Cardiac atrium fibroblast (primary cell): ENCODE data around the gene FAM187B. TPM values are rescaled to one million over a fixed set of nuclear protein-coding genes. Genes with fewer than 3 reads are reported as not detected.

Experiments used
- total RNA-seq: library from RNA; depleted of rRNA; stranded (reverse); fragments of >200 nt; gene quantifications from 2 replicates; pipeline ENCODE4 v1.2.3, GENCODE V29; 2015

Gene FAM187B
- not detected in 2 replicates for total RNA-seq

DNA sequence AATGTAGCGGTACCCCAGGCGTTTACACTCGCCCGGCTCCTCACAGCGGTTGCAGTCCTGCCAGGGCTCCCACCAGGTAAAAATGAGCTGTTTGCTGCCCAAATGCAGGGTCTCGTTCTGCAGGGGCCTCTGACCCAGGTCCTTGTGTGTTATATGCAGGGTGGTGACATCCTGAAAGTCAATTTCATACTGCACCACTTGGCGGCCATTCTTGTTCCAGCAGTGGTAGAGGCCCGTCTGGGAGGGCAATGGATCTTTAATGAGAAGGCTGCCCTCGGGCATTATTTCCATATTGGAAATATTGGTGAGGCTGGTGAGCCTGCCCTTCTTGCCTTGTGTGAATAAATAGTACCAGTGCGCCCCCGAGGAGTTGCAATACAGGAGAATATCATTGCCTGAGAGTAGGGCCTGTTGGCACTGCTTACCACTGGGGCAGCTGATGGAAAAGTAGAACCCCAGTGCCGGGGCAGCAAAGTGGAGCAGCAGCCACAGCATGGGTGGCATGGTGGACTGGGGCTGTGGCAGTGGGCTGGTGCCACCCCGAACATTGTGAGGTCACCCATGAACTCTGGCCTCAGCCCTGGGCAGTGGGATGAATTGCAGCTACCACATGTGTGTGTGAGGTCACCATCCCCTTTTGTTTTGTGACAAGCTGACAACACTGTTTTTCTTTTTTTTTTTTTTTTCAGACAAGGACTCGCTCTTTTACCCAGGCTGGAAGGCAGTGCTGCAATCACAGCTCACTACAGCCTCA is at the start of gene FAM187B:
FAM187B (minus strand) TSS at position 563 of the 754 bp plus-strand sequence; CDS start at position 504, 59 bp downstream.

GRCh38 chr19:35268536-35269437 is 40.2 kb upstream of the FAM187B start, which contains the start of gene USF2:
TSS of gene USF2 (plus strand) at chr19:35268962. CDS start at chr19:35269102, 140 bp downstream.

GRCh38 chr19:35248310-35249145 is 20.0 kb upstream of the FAM187B start, which contains the start of gene LSR:
TSS of gene LSR (plus strand) at chr19:35249002. CDS start at chr19:35249023, 21 bp downstream.

Other genes with a start within 250 kb of the FAM187B start
- gene GRAMD1A, start 228.4 kb downstream of the FAM187B start, total RNA-seq = 51.4 and 69.8 TPM in 2 replicates
- gene SCN1B, start 198.3 kb downstream of the FAM187B start, total RNA-seq = 16.2 and 31.6 TPM in 2 replicates
- 0.49 TPM in 1 of 2 replicates, not detected in the other for gene HPN, start 187.0 kb downstream of the FAM187B start, total RNA-seq
- not detected in 2 replicates for gene FXYD3, start 112.9 kb downstream of the FAM187B start, total RNA-seq
- gene LGI4, start 93.7 kb downstream of the FAM187B start, total RNA-seq = 0.16 TPM in 1 of 2 replicates, not detected in the other
- gene FXYD1, start 89.9 kb downstream of the FAM187B start, total RNA-seq = 0.49 and 2.0 TPM in 2 replicates
- gene FXYD7, start 85.5 kb downstream of the FAM187B start, total RNA-seq = not detected in 2 replicates
- 101 and 147 TPM in 2 replicates for gene FXYD5, start 74.0 kb downstream of the FAM187B start, total RNA-seq
- 1.6 and 2.2 TPM in 2 replicates for gene LSR, start 20.3 kb upstream of the FAM187B start, total RNA-seq
- 50.9 and 53.4 TPM in 2 replicates for gene USF2, start 40.2 kb upstream of the FAM187B start, total RNA-seq
- gene HAMP, start 53.8 kb upstream of the FAM187B start, total RNA-seq = not detected in 2 replicates
- gene MAG, start 63.4 kb upstream of the FAM187B start, total RNA-seq = not detected in 2 replicates
- not detected in 2 replicates for gene CD22, start 100.4 kb upstream of the FAM187B start, total RNA-seq
- not detected in 2 replicates for gene FFAR1, start 119.2 kb upstream of the FAM187B start, total RNA-seq
- gene FFAR3, start 129.7 kb upstream of the FAM187B start, total RNA-seq = not detected in 2 replicates
- gene GPR42, start 142.3 kb upstream of the FAM187B start, total RNA-seq = not detected in 2 replicates
- gene FFAR2, start 219.5 kb upstream of the FAM187B start, total RNA-seq = not detected in 2 replicates